Activated T-helper 9 cell treated with anti-CD3 and anti-CD28 coated beads, Interleukin-2, amount 50 U/mL, for 16 hours (primary cell): ENCODE measurements around the gene ENOSF1.

Source experiments
- DNase-seq: peaks from one replicate; pipeline ENCODE4 v3.0.0-alpha.2; 2020; ENCODE audit warnings: low read depth

The ENOSF1 gene

GRCh38 chr18:673317-673716, 39.1 kb downstream of the ENOSF1 start:
- DNase-seq, result no peak

- DNase-seq, result no peak
These were observed 41.0 kb downstream of the ENOSF1 start for GRCh38 chr18:671405-671804.

- DNase-seq, result no peak
These were observed 41.9 kb downstream of the ENOSF1 start for GRCh38 chr18:670522-670921.

GRCh38 chr18:669077-669476, 43.4 kb downstream of the ENOSF1 start:
- no peak for DNase-seq

- DNase-seq, result no peak
These were observed 44.2 kb downstream of the ENOSF1 start for GRCh38 chr18:668260-668659.

GRCh38 chr18:666628-667027, 45.8 kb downstream of the ENOSF1 start:
- no peak for DNase-seq

- DNase-seq, result no peak
These were observed 46.3 kb downstream of the ENOSF1 start for GRCh38 chr18:666177-666576.

- no peak for DNase-seq
These were observed 50.2 kb downstream of the ENOSF1 start for GRCh38 chr18:662197-662596.

GRCh38 chr18:659597-659996, 52.8 kb downstream of the ENOSF1 start:
- DNase-seq, result no peak

- DNase-seq, result no peak
These were observed 53.4 kb downstream of the ENOSF1 start for GRCh38 chr18:658947-659533.

GRCh38 chr18:658001-658946, 54.2 kb downstream of the ENOSF1 start:
- DNase-seq, result peak; percentile 17

GRCh38 chr18:657311-658000, 55.0 kb downstream of the ENOSF1 start, which contains the start of gene TYMS:
Gene TYMS, plus strand, starts transcription at chr18:657653. Its CDS starts 90 bp downstream, at chr18:657743.
- peak; percentile 5 for DNase-seq

- DNase-seq, result no peak
These were observed 57.0 kb downstream of the ENOSF1 start for GRCh38 chr18:655445-655844.

- no peak for DNase-seq
These were observed 57.8 kb downstream of the ENOSF1 start for GRCh38 chr18:654601-655000.

- no peak for DNase-seq
These were observed 58.9 kb downstream of the ENOSF1 start for GRCh38 chr18:653512-653911.

GRCh38 chr18:652131-652530, 60.3 kb downstream of the ENOSF1 start:
- no peak for DNase-seq

- DNase-seq, result no peak
These were observed 62.0 kb downstream of the ENOSF1 start for GRCh38 chr18:650428-650858.

GRCh38 chr18:649341-649740, 63.1 kb downstream of the ENOSF1 start:
- DNase-seq, result no peak

- DNase-seq, result no peak
These were observed 65.1 kb downstream of the ENOSF1 start for GRCh38 chr18:647304-647703.

GRCh38 chr18:644395-645004, 67.9 kb downstream of the ENOSF1 start:
- no peak for DNase-seq

GRCh38 chr18:641224-641623, 71.2 kb downstream of the ENOSF1 start:
- DNase-seq, result no peak

- DNase-seq, result no peak
These were observed 77.3 kb downstream of the ENOSF1 start for GRCh38 chr18:635171-635570.
